ENCODE measurements around the gene EIF3D.

The EIF3D gene, protein sequence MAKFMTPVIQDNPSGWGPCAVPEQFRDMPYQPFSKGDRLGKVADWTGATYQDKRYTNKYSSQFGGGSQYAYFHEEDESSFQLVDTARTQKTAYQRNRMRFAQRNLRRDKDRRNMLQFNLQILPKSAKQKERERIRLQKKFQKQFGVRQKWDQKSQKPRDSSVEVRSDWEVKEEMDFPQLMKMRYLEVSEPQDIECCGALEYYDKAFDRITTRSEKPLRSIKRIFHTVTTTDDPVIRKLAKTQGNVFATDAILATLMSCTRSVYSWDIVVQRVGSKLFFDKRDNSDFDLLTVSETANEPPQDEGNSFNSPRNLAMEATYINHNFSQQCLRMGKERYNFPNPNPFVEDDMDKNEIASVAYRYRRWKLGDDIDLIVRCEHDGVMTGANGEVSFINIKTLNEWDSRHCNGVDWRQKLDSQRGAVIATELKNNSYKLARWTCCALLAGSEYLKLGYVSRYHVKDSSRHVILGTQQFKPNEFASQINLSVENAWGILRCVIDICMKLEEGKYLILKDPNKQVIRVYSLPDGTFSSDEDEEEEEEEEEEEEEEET

DNA sequence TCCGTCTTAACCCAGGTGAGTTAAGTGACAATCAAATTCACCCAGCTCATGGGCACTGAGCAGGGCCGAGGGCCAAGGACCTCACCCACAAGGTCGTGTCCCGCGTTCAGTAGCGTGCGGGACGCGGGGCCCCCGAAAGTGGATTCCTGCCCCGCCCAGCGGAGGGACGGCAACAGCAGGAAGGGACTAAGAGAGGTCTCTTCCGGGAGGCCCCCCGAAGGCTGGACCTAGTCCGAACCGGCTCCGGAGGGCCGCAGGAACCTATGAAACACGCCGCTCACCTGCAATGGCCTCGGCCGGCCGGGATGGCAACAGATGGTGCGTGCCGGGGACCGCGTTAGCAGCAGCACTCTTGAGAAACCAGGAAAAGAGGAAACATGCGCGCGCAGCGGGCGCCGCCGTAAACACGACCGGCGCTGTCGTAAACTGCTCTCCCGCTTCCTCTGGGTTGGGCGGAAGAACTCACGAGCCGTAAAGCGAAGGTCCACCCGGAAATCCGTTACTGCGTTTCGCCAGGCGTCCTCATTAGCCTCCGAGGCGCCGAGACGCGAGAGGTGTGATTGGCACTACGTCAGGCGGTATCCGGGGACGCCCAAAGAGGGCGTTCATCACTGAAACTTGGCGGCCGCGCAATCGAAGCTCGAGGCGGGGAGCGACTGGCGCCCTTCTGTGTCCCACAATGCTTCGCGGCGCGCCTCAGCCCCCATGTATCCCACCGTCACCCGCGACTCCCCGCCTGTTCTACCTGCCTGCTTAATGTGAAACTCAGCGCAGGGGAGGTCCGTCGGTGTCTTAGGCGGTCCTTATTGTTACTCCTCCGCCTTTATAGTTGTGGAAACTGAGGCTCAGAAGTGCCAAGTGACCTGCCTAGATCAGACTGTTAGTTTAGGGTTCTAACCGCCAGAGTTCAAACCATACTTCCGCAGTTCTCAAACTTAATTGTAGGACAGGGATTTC lies at the start of gene EIF3D:
Gene EIF3D (minus strand): TSS at position 372 of the 957 bp plus-strand sequence. CDS start 3,045 bp downstream, outside the sequence.
- DNase-seq = peak; percentile 97

GRCh38 chr22:36578619-36579018 lies 49.7 kb upstream of the EIF3D start:
- no peak for DNase-seq

DNA sequence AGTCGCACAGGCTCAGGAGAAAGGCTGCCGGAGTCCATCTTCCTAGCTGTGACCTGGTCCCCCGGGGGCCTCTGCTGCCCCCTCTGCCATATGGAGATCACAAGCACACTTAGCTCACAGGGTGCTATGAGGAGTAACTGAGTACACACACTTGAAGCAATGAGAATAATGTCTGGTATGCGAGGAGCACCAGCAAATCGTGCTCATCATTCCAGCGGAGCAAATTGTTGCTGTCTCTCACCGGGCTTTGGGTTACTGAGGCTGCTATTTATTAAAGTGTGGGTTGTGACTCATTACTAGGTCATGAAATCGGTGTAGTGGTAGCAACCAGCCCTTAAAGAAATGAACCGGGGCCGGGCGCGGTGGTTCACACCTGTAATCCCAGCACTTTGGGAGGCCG lies 48.1 kb upstream of the EIF3D start:
- no peak for DNase-seq

DNA sequence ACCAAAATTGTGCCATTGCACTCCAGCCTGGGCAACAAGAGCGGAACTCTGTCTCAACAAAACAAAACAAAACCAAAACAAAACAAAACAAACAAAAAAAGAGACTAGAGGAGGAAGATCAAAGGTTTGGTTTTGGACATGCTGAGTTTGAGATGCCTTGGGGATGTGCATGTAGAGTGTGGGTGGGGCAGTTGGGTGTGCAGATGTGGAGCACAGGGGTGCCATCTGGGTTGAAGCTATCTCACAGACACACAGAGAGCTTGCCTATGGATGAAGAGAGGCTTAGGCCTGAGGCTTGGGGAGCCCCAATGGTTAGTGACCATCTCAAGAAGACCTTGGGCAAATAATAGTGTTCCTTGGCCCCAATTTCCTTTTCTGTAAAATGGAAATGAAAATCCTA lies 45.8 kb upstream of the EIF3D start:
- no peak for DNase-seq

DNA sequence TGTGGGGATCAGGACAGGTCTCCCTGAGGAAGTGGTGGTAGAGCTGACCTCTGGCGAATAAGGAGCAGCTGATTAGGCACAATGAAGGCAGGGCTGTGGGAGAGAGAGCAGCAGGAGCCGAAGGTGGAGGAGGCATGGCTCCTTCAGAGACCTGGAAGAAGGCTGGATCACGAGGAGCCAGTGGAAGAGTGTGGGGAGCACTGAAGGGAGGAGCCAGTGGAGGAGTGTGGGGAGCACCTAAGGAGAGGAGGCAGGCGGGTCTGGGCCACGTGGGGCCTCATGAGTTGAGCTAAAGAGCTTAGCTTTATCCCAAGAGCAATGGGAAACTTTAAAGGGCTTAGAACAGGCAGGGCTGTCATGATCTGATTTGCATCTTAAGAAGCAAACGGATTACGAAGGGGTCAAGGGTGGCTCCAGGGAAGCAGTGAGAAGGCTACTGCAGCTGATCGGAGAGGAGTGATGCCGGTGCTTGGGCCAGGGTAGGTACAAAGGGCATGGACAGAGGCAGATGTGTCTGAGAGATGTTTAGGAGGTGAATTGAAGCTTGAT lies 44.9 kb upstream of the EIF3D start:
- no peak for DNase-seq

- DNase-seq = no peak
These were observed 43.0 kb upstream of the EIF3D start for GRCh38 chr22:36571991-36572390.

DNA sequence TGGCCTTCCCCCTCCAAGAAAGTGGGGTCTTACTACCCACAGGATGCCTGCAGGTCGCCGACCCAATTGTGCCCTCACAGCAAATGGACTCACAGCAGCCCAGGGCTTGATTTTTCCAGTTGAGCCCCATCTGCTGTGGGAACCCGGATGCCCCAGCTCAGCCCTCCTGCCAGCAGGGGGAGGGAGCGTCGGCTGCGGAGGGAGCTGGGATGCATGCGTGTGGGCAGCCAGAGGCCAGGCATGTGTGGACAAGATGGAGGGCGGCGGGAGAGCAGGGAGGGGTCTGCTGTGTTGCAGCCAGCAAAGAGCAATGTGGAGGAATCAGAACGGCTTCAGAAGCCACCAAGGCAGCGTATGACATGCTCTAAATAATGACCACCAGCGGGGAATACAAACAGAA lies 41.0 kb upstream of the EIF3D start:
- no peak for DNase-seq

DNA sequence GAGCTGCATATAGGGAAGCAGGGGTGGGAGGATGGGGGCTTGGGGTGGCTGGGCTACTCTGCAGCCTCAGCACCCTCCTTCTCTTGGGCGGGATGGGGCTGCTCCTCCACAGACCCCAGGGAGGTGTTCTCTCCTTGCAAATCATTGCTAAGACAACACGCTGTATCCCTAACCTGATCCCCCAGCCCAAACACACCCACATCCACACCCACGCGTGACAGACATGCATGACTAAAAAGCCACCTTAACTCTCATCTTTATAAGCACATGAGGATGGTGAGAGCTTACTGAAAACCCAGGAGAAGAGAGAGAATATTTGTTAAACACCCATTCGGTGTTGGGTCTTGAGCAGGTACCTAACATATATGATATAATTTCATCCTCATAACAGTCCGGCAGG lies 39.9 kb upstream of the EIF3D start:
- DNase-seq = no peak

GRCh38 chr22:36566720-36567119 lies 37.8 kb upstream of the EIF3D start:
- DNase-seq = no peak

DNA sequence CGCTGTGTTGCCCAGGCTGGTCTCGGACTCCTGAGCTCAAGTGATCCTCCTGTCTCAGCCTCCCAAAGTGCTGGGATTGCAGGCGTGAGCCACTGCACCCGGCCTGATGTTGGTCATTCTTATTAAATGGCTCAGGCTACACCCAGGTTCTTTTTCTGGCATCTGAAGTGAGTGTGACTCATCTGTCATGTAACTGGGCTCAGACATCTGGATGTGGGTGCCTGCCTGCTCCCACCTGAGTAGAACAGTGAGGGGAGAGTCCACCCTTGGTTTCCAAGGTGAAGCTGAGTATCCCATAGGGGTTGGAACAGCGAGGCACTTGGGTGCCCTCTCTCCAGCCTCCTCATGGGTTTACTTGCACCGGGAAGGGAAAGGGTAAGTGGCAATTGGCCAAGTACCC lies 36.7 kb upstream of the EIF3D start:
- no peak for DNase-seq

GRCh38 chr22:36565159-36565507 lies 36.2 kb upstream of the EIF3D start:
- no peak for DNase-seq

GRCh38 chr22:36564422-36565158 lies 35.6 kb upstream of the EIF3D start:
- no peak for DNase-seq

DNA sequence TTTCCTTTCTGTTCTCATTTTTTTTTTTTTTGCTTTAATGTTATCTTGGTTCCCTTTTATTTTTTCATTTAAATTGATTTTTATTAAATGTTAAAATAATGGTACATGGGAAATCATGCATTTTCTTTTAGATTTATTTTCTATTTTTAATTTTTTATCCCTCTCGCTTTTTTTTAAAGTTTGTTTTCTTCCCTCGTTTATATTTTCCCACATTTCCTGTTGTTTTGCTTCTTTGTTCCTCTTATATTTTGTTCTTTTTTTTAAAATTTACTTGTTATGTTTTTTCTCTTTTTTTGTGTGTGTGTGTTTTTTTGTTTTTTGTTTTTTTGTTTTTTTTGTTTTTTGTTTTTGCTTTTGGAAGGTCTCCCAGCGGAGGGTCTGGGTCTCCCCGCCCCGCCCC lies 34.9 kb upstream of the EIF3D start:
- DNase-seq = no peak

GRCh38 chr22:36563444-36563843 lies 34.5 kb upstream of the EIF3D start:
- DNase-seq = no peak

GRCh38 chr22:36563001-36563400 lies 34.0 kb upstream of the EIF3D start:
- DNase-seq = no peak

GRCh38 chr22:36562261-36562835 lies 33.4 kb upstream of the EIF3D start:
- DNase-seq = no peak

DNA sequence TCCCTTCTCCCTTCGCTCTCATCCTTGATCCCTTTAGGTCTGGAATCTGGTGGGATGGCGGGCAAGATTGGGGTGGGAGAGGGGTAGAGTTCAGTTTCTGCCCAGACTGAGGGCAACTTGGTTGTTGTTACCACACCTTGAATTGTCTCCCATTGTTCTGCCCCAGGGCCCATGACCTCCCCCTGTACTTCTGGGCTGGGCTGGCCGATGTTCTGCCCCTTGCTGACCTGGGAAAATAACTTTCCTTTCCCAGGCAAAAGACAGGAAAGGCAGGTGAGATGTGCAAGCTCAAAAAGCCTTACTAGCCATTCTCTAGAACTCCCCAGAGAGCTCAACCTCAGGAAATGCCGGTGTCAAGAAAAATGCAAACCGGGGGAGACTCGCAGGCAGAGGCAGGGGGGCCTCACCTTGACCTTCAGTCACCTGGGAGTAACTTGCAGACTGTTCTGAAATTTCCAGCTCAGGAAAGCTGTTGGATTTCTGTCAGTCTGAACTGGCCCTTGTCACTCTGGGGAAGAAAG lies 32.4 kb upstream of the EIF3D start:
- DNase-seq = no peak

GRCh38 chr22:36560001-36560400 lies 31.0 kb upstream of the EIF3D start:
- DNase-seq = no peak

- no peak for DNase-seq
These were observed 25.1 kb upstream of the EIF3D start for GRCh38 chr22:36554098-36554497.

DNA sequence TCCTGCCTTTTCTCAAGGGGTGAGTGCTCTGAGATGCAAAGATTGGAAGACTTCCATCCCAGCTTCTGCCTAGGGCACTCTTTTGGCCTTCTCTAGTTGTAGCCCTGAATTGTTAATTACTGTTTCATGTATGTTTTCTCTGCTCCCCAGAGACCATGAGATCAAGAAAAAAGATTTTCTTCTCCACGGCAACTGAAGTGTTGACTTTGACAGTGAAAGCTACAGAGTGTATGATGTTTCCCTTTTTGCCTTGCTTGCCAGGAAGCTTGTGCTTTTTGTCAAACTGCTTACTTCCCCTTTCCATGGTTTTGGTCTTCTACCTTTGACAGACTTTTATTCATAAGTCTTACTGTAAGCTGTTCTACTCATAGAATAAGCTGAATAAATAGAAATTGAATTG lies 23.3 kb upstream of the EIF3D start:
- no peak for DNase-seq

DNA sequence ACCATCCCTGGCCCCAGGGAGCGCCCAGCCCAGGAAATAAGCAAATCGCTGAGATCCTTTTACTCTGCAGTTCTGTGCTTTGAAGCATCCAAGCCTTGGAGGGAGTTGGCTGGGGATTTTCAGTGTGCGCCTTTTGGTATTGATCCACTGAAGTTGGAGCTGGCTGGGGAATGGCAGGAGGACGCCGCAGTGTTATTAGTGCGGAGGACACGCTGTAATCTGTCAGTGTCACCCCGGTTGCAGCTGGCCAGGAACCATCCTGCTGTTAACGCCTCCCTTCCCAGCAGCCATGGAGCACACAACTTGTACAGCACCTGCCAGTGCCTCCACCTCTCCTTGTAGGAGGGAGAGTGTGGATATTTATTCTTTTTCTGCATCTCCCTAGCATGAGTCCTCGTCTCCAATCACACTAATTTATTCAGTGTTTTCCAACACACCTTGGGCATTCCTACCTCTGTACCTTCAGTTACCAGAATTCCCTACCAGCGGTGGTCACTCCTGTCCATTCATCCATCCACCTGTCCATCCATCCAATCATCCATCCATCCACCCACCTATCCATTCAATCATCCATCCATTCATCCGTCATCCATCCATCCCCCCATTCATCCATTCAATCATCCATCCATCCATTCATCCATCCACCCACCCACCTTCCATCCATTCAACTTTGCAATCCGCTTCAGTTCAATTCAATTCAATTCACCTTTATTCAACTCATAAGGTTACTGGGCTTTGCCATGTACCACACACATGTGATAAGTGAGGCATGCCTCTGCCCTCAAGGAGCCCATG lies 21.9 kb upstream of the EIF3D start:
- no peak for DNase-seq

Data from stimulated activated CD4-positive, alpha-beta T cell treated with anti-CD3 and anti-CD28 coated beads, Interleukin-12 subunit alpha, Interleukin-12 subunit beta, amount 100 ng/mL, for 4 hours (primary cell).